Measurements from ENCODE around the gene FAM13B. TPM values are rescaled to one million over a fixed set of nuclear protein-coding genes. Genes with fewer than 3 reads are reported as not detected.

FAM13B gene
- total and polyA plus RNA-seq, 2 of the 8 experiments (the other 6 are each of a cell fraction or from before 2014, with no cell fraction given), result 6.4 to 17.0 TPM

DNA sequence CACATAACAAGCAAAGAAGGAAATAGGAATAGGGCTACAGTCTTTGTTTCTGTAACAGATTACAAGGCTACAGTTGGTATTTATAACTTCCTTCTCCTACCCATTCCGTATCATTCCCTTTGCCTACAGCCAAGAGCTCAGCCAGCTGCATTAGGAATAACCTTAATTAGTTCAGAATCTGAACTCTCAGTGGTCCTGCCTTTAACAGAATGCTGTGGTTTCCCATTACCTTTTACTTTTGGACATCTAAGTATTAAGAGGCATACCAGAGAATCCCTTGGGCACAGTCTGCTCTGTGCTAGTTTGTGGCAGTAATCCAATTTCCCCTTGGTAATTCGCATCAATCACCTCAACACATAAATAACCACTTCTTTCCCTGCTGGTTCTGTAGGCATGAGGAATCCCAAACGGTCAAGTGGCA lies 99.4 kb downstream of the FAM13B start:
- TF ChIP-seq MAFK (IDR thresholded peaks at IDR 0.05; ENCODE audit: low read depth, low read length), result no peak
- no peak for TF ChIP-seq YY1 (IDR thresholded peaks at IDR 0.05; ENCODE audit: low read depth, low read length)
- no peak for TF ChIP-seq JUN (IDR thresholded peaks at IDR 0.05; ENCODE audit: low read depth, low read length)
- peak in 1 of 2 experiments; percentile 17; a peak in 1 of 3 replicates for TF ChIP-seq POLR2A (IDR thresholded peaks at IDR 0.05; ENCODE audit: control extremely low read depth in 1 of 2, low read depth in 2 of 2, low read length in 2 of 2)
- no peak for TF ChIP-seq NANOG (IDR thresholded peaks at IDR 0.05; ENCODE audit: insufficient read depth, low read depth, low read length, poor library complexity, severe bottlenecking)
- no peak for TF ChIP-seq TEAD4 (IDR thresholded peaks at IDR 0.05; ENCODE audit: low read depth, low read length)
- TF ChIP-seq JUND (IDR thresholded peaks at IDR 0.05; ENCODE audit: low read length), result no peak
- 77% methylated on average over 3 of the region's 3 CpGs; no CpG with 5 or more reads in 1 of the 2 experiments for WGBS, 2 experiments (ENCODE audit: extremely low coverage in 1 of 2, insufficient coverage in 1 of 2, insufficient read length in 1 of 2, insufficient replicate concordance in 2 of 2, low coverage in 1 of 2, low lambda C conversion rate in 2 of 2, missing lambda C conversion rate in 1 of 2)

More for the DNA sequence above, 99.4 kb downstream of the FAM13B start:
- no peak overlapping the region for H3K4me2 ChIP-seq (ENCODE audit: insufficient read depth in 1 of 2, low read depth in 2 of 2, low read length in 2 of 2)
- no peaks in the 10 kb centered on the region for H3K79me1 ChIP-seq (ENCODE audit: low read depth, low read length)
- no peak overlapping the region for H2BK5ac ChIP-seq (ENCODE audit: low read depth, low read length)
- H3K56ac ChIP-seq (replicated peaks; ENCODE audit: insufficient read length, low read depth, low read length), result no peak overlapping the region
- no peak overlapping the region for H3K18ac ChIP-seq (ENCODE audit: extremely low read depth, low read length)
- no peak overlapping the region for H2BK12ac ChIP-seq (ENCODE audit: low read depth, low read length)
- DNase-seq (ENCODE audit: low read depth in 1 of 2, low spot score in 2 of 2) (no peak), FAIRE-seq (no peak)
- no peak overlapping the region for H2BK15ac ChIP-seq (ENCODE audit: low read length)
- H2AFZ ChIP-seq (ENCODE audit: low read length), result no peak overlapping the region
- H2BK120ac ChIP-seq (replicated peaks; ENCODE audit: low read depth, low read length), result no peak overlapping the region
- H3K79me2 ChIP-seq (ENCODE audit: control insufficient read depth in 1 of 2, insufficient read depth in 2 of 2, low read length in 2 of 2), result no peaks in the 10 kb centered on the region
- no peak overlapping the region for H3K27ac ChIP-seq (ENCODE audit: low read depth, low read length)
- H4K20me1 ChIP-seq (replicated peaks in 1 of 2; ENCODE audit: control insufficient read depth in 1 of 2, insufficient read depth in 2 of 2, low read length in 2 of 2), result peaks cover 0 to 2% of the 10 kb centered on the region in 2 experiments
- no peak overlapping the region for H3K9ac ChIP-seq (replicated peaks in 1 of 4; ENCODE audit: extremely low read depth in 1 of 4, low read depth in 3 of 4, low read length in 3 of 4)
- H3K23ac ChIP-seq (ENCODE audit: insufficient read length), result no peak overlapping the region
- ChIA-PET POLR2A (ENCODE audit: partially characterized antibody) (no interaction called here), CTCF (ENCODE audit: partially characterized antibody) (no interaction called here)
- H3K14ac ChIP-seq (ENCODE audit: insufficient read length), result no peak overlapping the region
- H3K4me1 ChIP-seq (replicated peaks in 1 of 4; ENCODE audit: control insufficient read depth in 3 of 4, insufficient read depth in 4 of 4, low read length in 3 of 4), result no peaks in the 10 kb centered on the region
- H2AK5ac ChIP-seq (ENCODE audit: low read depth, low read length), result no peak overlapping the region
- no peak overlapping the region for H4K8ac ChIP-seq (ENCODE audit: extremely low read depth, insufficient read depth, low read length)
- H2BK20ac ChIP-seq (ENCODE audit: low read length), result no peak overlapping the region
- H3K4ac ChIP-seq (replicated peaks; ENCODE audit: insufficient read length, low read depth, low read length), result no peak overlapping the region
- no peaks in the 10 kb centered on the region for H3K27me3 ChIP-seq (replicated peaks in 1 of 4; ENCODE audit: control insufficient read depth in 3 of 4, extremely low read depth in 1 of 4, insufficient read depth in 3 of 4, low read length in 3 of 4)
- H3K23me2 ChIP-seq (ENCODE audit: low read depth, low read length), result no peaks in the 10 kb centered on the region
- H3K9me3 ChIP-seq (ENCODE audit: insufficient read depth in 2 of 2, low read depth in 1 of 2, low read length in 1 of 2), result no peaks in the 10 kb centered on the region
- peaks cover 0 to 15% (median 1%) of the 10 kb centered on the region in 4 experiments; a peak in 3 of 8 replicates for H3K36me3 ChIP-seq (ENCODE audit: control insufficient read depth in 2 of 4, insufficient read depth in 4 of 4, low read length in 3 of 4)
- H3K4me3 ChIP-seq (ENCODE audit: extremely low read depth in 1 of 4, insufficient read depth in 2 of 4, low read depth in 3 of 4, low read length in 4 of 4), result no peak overlapping the region
- no peak overlapping the region for H4K5ac ChIP-seq (ENCODE audit: insufficient read length, low read depth, low read length)
- no peak overlapping the region for H4K91ac ChIP-seq (replicated peaks; ENCODE audit: insufficient read length, low read length)

Data from H1 (cell line).